IMR-90 (cell line): Measurements from ENCODE around the gene LENG1. TPM values are rescaled to one million over a fixed set of nuclear protein-coding genes. Genes with fewer than 3 reads are reported as not detected.

Experiments
- RAD21 ChIP-seq: IDR thresholded peaks from 2 replicates; pipeline ENCODE4 v1.6.1; 2012; ENCODE audit warnings: low read length, improper control_type of control experiment
- polyA plus RNA-seq, 3 experiments: library from polyadenylated mRNA; depleted of rRNA; stranded (reverse); fragments of >200 nt; gene quantifications; 2 replicates each; pipeline ENCODE4 v1.2.3, GENCODE V29; 2012; ENCODE audit warnings: low replicate concordance in 1 of 3
- total RNA-seq: library from RNA; depleted of rRNA; stranded (reverse); fragments of >200 nt; gene quantifications from 2 replicates; pipeline ENCODE4 v1.2.3, GENCODE V29; 2012
- TF ChIP-seq, protein P1 (sequence below): fragments of 150-350 bp; IDR thresholded peaks from 2 replicates; pipeline ENCODE4 v1.6.1; 2016; ENCODE audit warnings: low read depth, mild to moderate bottlenecking, low read length, moderate library complexity, borderline replicate concordance

The LENG1 gene
- total and polyA plus RNA-seq, 2 of the 4 experiments (the other 2 are of a cell fraction) = 2.7 to 5.3 TPM

GRCh38 chr19:54115109-54116063 is 44.1 kb downstream of the LENG1 start, which contains the start of the genes PRPF31 and TFPT (continued):
- TF ChIP-seq RAD21 = no peak
- TF ChIP-seq, protein P1, sequence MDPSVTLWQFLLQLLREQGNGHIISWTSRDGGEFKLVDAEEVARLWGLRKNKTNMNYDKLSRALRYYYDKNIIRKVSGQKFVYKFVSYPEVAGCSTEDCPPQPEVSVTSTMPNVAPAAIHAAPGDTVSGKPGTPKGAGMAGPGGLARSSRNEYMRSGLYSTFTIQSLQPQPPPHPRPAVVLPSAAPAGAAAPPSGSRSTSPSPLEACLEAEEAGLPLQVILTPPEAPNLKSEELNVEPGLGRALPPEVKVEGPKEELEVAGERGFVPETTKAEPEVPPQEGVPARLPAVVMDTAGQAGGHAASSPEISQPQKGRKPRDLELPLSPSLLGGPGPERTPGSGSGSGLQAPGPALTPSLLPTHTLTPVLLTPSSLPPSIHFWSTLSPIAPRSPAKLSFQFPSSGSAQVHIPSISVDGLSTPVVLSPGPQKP = no peak
